ENCODE measurements around the gene ADGRD2. TPM values are rescaled to one million over a fixed set of nuclear protein-coding genes. Genes with fewer than 3 reads are reported as not detected.

Gene ADGRD2
- total and polyA plus RNA-seq, 2 of the 13 experiments (the other 11 are each of a cell fraction or from before 2014, with no cell fraction given): not detected

DNA sequence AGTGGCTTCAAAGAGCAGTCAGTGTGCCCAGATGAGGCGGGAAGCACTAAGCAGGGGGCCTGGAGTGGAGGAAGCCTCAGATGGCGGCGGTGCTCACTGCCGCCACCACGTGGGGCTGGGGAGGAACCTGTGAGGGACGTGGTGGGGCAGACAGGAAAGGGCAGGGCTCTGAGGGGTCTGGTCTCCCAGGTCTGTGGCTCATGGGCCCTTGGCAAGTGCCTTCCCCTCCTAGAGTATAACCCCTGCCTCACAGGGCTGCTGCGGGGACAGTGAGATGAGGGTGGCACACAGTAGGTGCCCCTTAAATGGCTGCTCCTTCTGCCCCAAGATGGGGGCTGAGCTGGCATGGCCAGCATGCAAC, 30.4 kb downstream of the ADGRD2 start (continued):
- TF ChIP-seq, protein P1, sequence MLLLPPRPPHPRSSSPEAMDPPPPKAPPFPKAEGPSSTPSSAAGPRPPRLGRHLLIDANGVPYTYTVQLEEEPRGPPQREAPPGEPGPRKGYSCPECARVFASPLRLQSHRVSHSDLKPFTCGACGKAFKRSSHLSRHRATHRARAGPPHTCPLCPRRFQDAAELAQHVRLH (CRISPR knock-in tag; IDR thresholded peaks at IDR 0.05; ENCODE audit: borderline replicate concordance, low read depth): no peak
- no peak for TF ChIP-seq ZNF12 (CRISPR knock-in tag; IDR thresholded peaks at IDR 0.05)
- no peak for TF ChIP-seq ZMAT3 (CRISPR knock-in tag; conservative IDR thresholded peaks at IDR 0.05)
- no peak for TF ChIP-seq FLYWCH1 (CRISPR knock-in tag; IDR thresholded peaks at IDR 0.05)
- peak; percentile 51; the same call in 1 of the 2 replicates for TF ChIP-seq ZNF768 (CRISPR knock-in tag; IDR thresholded peaks at IDR 0.05)
- TF ChIP-seq ZBTB38 (CRISPR knock-in tag; IDR thresholded peaks at IDR 0.05): no peak
- TF ChIP-seq ARNT2 (CRISPR knock-in tag; IDR thresholded peaks at IDR 0.05; ENCODE audit: low read depth): no peak
- TF ChIP-seq KDM3A (CRISPR knock-in tag; IDR thresholded peaks at IDR 0.05; ENCODE audit: low read depth): no peak
- no peak for TF ChIP-seq GTF3A (CRISPR knock-in tag; conservative IDR thresholded peaks at IDR 0.05)
- TF ChIP-seq NRL (CRISPR knock-in tag; IDR thresholded peaks at IDR 0.05; ENCODE audit: borderline replicate concordance): no peak
- TF ChIP-seq RORA (CRISPR knock-in tag; IDR thresholded peaks at IDR 0.05): no peak
- TF ChIP-seq POLR2AphosphoS5 (IDR thresholded peaks at IDR 0.05; ENCODE audit: low read depth, low read length): peak; percentile 29; the same call in 1 of the 2 replicates
- no peak for TF ChIP-seq NR1H2 (CRISPR knock-in tag; IDR thresholded peaks at IDR 0.05; ENCODE audit: borderline replicate concordance, low read depth)
- no peak for TF ChIP-seq ZNF660 (CRISPR knock-in tag; IDR thresholded peaks at IDR 0.05; ENCODE audit: borderline replicate concordance, low read depth)
- TF ChIP-seq FOXP1 (IDR thresholded peaks at IDR 0.05): no peak
- no peak for TF ChIP-seq FOXP1 (CRISPR knock-in tag; IDR thresholded peaks at IDR 0.05)
- TF ChIP-seq AKAP8 (CRISPR knock-in tag; IDR thresholded peaks at IDR 0.05): peak; percentile 90; the same call in 1 of the 2 replicates
- TF ChIP-seq ERF (CRISPR knock-in tag; IDR thresholded peaks at IDR 0.05): no peak
- TF ChIP-seq ATM (IDR thresholded peaks at IDR 0.05; ENCODE audit: borderline replicate concordance): no peak
- no peak for TF ChIP-seq NFYC (CRISPR knock-in tag; IDR thresholded peaks at IDR 0.05)
- TF ChIP-seq BHLHE40 (IDR thresholded peaks at IDR 0.05; ENCODE audit: low read length): no peak
- TF ChIP-seq, protein P2, sequence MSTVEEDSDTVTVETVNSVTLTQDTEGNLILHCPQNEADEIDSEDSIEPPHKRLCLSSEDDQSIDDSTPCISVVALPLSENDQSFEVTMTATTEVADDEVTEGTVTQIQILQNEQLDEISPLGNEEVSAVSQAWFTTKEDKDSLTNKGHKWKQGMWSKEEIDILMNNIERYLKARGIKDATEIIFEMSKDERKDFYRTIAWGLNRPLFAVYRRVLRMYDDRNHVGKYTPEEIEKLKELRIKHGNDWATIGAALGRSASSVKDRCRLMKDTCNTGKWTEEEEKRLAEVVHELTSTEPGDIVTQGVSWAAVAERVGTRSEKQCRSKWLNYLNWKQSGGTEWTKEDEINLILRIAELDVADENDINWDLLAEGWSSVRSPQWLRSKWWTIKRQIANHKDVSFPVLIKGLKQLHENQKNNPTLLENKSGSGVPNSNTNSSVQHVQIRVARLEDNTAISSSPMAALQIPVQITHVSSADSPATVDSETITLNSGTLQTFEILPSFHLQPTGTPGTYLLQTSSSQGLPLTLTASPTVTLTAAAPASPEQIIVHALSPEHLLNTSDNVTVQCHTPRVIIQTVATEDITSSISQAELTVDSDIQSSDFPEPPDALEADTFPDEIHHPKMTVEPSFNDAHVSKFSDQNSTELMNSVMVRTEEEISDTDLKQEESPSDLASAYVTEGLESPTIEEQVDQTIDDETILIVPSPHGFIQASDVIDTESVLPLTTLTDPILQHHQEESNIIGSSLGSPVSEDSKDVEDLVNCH (CRISPR knock-in tag; IDR thresholded peaks at IDR 0.05): no peak
- TF ChIP-seq ZNF550 (CRISPR knock-in tag; IDR thresholded peaks at IDR 0.05; ENCODE audit: borderline replicate concordance): no peak
- no peak for TF ChIP-seq PCBP2 (optimal IDR thresholded peaks at IDR 0.05; ENCODE audit: low read depth, low read length, poor library complexity, severe bottlenecking)
- TF ChIP-seq, protein P3, sequence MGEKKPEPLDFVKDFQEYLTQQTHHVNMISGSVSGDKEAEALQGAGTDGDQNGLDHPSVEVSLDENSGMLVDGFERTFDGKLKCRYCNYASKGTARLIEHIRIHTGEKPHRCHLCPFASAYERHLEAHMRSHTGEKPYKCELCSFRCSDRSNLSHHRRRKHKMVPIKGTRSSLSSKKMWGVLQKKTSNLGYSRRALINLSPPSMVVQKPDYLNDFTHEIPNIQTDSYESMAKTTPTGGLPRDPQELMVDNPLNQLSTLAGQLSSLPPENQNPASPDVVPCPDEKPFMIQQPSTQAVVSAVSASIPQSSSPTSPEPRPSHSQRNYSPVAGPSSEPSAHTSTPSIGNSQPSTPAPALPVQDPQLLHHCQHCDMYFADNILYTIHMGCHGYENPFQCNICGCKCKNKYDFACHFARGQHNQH (CRISPR knock-in tag; IDR thresholded peaks at IDR 0.05): no peak
- no peak for TF ChIP-seq PCBP1 (IDR thresholded peaks at IDR 0.05; ENCODE audit: borderline replicate concordance, low read depth, low read length)
- TF ChIP-seq XRCC5 (optimal IDR thresholded peaks at IDR 0.05; ENCODE audit: low read length): peak; percentile 51
- TF ChIP-seq, protein P4, sequence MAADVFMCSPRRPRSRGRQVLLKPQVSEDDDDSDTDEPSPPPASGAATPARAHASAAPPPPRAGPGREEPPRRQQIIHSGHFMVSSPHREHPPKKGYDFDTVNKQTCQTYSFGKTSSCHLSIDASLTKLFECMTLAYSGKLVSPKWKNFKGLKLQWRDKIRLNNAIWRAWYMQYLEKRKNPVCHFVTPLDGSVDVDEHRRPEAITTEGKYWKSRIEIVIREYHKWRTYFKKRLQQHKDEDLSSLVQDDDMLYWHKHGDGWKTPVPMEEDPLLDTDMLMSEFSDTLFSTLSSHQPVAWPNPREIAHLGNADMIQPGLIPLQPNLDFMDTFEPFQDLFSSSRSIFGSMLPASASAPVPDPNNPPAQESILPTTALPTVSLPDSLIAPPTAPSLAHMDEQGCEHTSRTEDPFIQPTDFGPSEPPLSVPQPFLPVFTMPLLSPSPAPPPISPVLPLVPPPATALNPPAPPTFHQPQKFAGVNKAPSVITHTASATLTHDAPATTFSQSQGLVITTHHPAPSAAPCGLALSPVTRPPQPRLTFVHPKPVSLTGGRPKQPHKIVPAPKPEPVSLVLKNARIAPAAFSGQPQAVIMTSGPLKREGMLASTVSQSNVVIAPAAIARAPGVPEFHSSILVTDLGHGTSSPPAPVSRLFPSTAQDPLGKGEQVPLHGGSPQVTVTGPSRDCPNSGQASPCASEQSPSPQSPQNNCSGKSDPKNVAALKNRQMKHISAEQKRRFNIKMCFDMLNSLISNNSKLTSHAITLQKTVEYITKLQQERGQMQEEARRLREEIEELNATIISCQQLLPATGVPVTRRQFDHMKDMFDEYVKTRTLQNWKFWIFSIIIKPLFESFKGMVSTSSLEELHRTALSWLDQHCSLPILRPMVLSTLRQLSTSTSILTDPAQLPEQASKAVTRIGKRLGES (CRISPR knock-in tag; IDR thresholded peaks at IDR 0.05; ENCODE audit: borderline replicate concordance): no peak

Data from HepG2 (cell line).